Activated CD4-positive, alpha-beta T cell treated with anti-CD3 and anti-CD28 coated beads, Interleukin-2, amount 50 U/mL, for 4 hours (primary cell): ENCODE measurements around the gene SCPEP1.
"Not testable (repeated sequence)": the region's sequence is repeated elsewhere in the genome, so short reads cannot be mapped to it uniquely, and the experiment has no call there.

ENCODE experiments used
- DNase-seq, 2 experiments: peaks; one replicate each; pipeline ENCODE4 v3.0.0-alpha.2; 2020

Gene SCPEP1

GRCh38 chr17:56977673-56978395 is at the start of gene SCPEP1:
SCPEP1 (plus strand) TSS chr17:56978131; CDS start chr17:56978160, 29 bp downstream.
- peak; percentile 64 to 66 for DNase-seq

- no peak for DNase-seq
These were observed 49.3 kb upstream of the SCPEP1 start for GRCh38 chr17:56928586-56928985.

GRCh38 chr17:56929362-56929969 is 48.5 kb upstream of the SCPEP1 start:
- no peak for DNase-seq

GRCh38 chr17:56930739-56931337 is 47.1 kb upstream of the SCPEP1 start:
- DNase-seq = no peak

GRCh38 chr17:56933151-56933745 is 44.7 kb upstream of the SCPEP1 start:
- DNase-seq = no peak

- DNase-seq = no peak
These were observed 44.1 kb upstream of the SCPEP1 start for GRCh38 chr17:56933868-56934267.

- DNase-seq = no peak
These were observed 43.7 kb upstream of the SCPEP1 start for GRCh38 chr17:56934280-56934679.

- DNase-seq = no peak
These were observed 42.5 kb upstream of the SCPEP1 start for GRCh38 chr17:56935461-56935860.

GRCh38 chr17:56936697-56937322 is 41.1 kb upstream of the SCPEP1 start:
- DNase-seq = no peak

GRCh38 chr17:56937687-56938086 is 40.2 kb upstream of the SCPEP1 start:
- no peak for DNase-seq

GRCh38 chr17:56938206-56938605 is 39.7 kb upstream of the SCPEP1 start:
- not testable (repeated sequence) for DNase-seq

- DNase-seq = no peak
These were observed 38.0 kb upstream of the SCPEP1 start for GRCh38 chr17:56939869-56940484.

- no peak for DNase-seq
These were observed 34.3 kb upstream of the SCPEP1 start for GRCh38 chr17:56943505-56944125.

- no peak for DNase-seq
These were observed 31.9 kb upstream of the SCPEP1 start for GRCh38 chr17:56945938-56946505.

GRCh38 chr17:56947741-56948140 is 30.2 kb upstream of the SCPEP1 start:
- DNase-seq = no peak

GRCh38 chr17:56948491-56948890 is 29.4 kb upstream of the SCPEP1 start:
- no peak for DNase-seq

- DNase-seq = no peak
These were observed 28.3 kb upstream of the SCPEP1 start for GRCh38 chr17:56949595-56949994.

GRCh38 chr17:56956992-56957391 is 20.9 kb upstream of the SCPEP1 start:
- DNase-seq = no peak

GRCh38 chr17:56960596-56961538 is 17.1 kb upstream of the SCPEP1 start, which contains the start of gene COIL:
COIL (minus strand) TSS chr17:56961050; CDS start chr17:56961019, 31 bp downstream.
- DNase-seq = peak; percentile 92

- DNase-seq = not testable (repeated sequence)
These were observed 12.7 kb upstream of the SCPEP1 start for GRCh38 chr17:56965241-56965640.

- not testable (repeated sequence) for DNase-seq
These were observed 12.2 kb upstream of the SCPEP1 start for GRCh38 chr17:56965681-56966080.
